GM12878 (cell line): Measurements from ENCODE around the gene CXCL13. TPM values are rescaled to one million over a fixed set of nuclear protein-coding genes. Genes with fewer than 3 reads are reported as not detected.

Experiments
- ASH2L ChIP-seq: fragments of 300-600, 200-600 bp; sonication (generic); IDR thresholded peaks from 2 replicates; pipeline ENCODE4 v1.6.1; 2017; ENCODE audit warnings: low read depth, mild to moderate bottlenecking, borderline replicate concordance
- BCL11A ChIP-seq: IDR thresholded peaks from 2 replicates; pipeline ENCODE4 v1.6.1; 2011; ENCODE audit warnings: low read depth, low read length
- BHLHE40 ChIP-seq, 2 experiments: fragments of 450-650 bp in 1 of 2; IDR thresholded peaks; 2 replicates each; pipeline ENCODE4 v1.6.1; 2011 to 2017; ENCODE audit warnings: low read depth in 2 of 2, borderline replicate concordance in 1 of 2, improper control_type of control experiment in 1 of 2, low read length in 1 of 2, mild to moderate bottlenecking in 1 of 2
- BMI1 ChIP-seq: fragments of 450-650 bp; IDR thresholded peaks from 2 replicates; pipeline ENCODE4 v1.6.1; 2016; ENCODE audit warnings: mild to moderate bottlenecking, moderate library complexity, borderline replicate concordance
- EP300 ChIP-seq, 2 experiments: fragments of 150-350 bp in 1 of 2; IDR thresholded peaks; 2 replicates each; pipeline ENCODE4 v1.6.1; 2011 to 2012; ENCODE audit warnings: low read depth in 2 of 2, low read length in 2 of 2, borderline replicate concordance in 1 of 2, improper control_type of control experiment in 1 of 2, inconsistent platforms in 1 of 2; ENCODE audit not compliant: control insufficient read depth in 1 of 2
- NFIC ChIP-seq: IDR thresholded peaks from 2 replicates; pipeline ENCODE4 v1.6.1; 2012; ENCODE audit warnings: low read depth, mild to moderate bottlenecking, inconsistent platforms, low read length, moderate library complexity
- NFYA ChIP-seq: IDR thresholded peaks from 2 replicates; pipeline ENCODE4 v1.6.1; 2011; ENCODE audit warnings: low read depth, mild to moderate bottlenecking, low read length, improper control_type of control experiment, borderline replicate concordance
- RUNX3 ChIP-seq: IDR thresholded peaks from 2 replicates; pipeline ENCODE4 v1.6.1; 2012; ENCODE audit warnings: low read length, inconsistent platforms
- SP1 ChIP-seq: IDR thresholded peaks from one replicate; pipeline ENCODE4 v1.6.1; 2011; ENCODE audit warnings: low read depth, low read length
- TCF7 ChIP-seq: IDR thresholded peaks from 2 replicates; pipeline ENCODE4 v1.6.1; 2014; ENCODE audit warnings: antibody characterized with exemption, borderline replicate concordance
- ZNF24 ChIP-seq: fragments of 450-650 bp; IDR thresholded peaks from 2 replicates; pipeline ENCODE4 v1.6.1; 2017; ENCODE audit warnings: antibody characterized with exemption, mild to moderate bottlenecking
- polyA plus RNA-seq, 11 experiments: library from polyadenylated mRNA; depleted of rRNA in 4 of 11; unstranded in 6 of 11; stranded (reverse) in 5 of 11; fragments of >200 nt; fragmentation: Nextera tagmentation in 4 of 11; fragmentation: Illumina TruSeq in 1 of 11; extraction: Ambion mirVana in 4 of 11; extraction: Trizol in 1 of 11; gene quantifications; 1 replicate in 1 of 11; 2 replicates in 10 of 11; pipeline versions ENCODE4 v1.2.1 to v1.2.3, GENCODE V29; 2011 to 2016; ENCODE audit warnings: inconsistent platforms in 2 of 11, missing spikeins in 2 of 11, low read depth in 1 of 11
- total RNA-seq, 4 experiments: library from RNA; depleted of rRNA in 3 of 4; stranded (reverse); fragments of >200 nt in 3 of 4; fragmentation: Illumina TruSeq in 1 of 4; extraction: Trizol in 1 of 4; gene quantifications; 2 replicates each; pipeline versions ENCODE4 v1.2.1 to v1.2.3, GENCODE V29; 2013 to 2021
- TF ChIP-seq, protein P1 (sequence below): fragments of 450-650 bp; IDR thresholded peaks from 2 replicates; pipeline ENCODE4 v1.6.1; 2016; ENCODE audit warnings: mild to moderate bottlenecking
- TF ChIP-seq, protein P2 (sequence below): fragments of 450-650 bp; conservative IDR thresholded peaks from 2 replicates; pipeline ENCODE4 v1.6.1; 2017; ENCODE audit warnings: mild to moderate bottlenecking, moderate library complexity
- TF ChIP-seq, protein P3 (sequence below), 3 experiments: IDR thresholded peaks in 2 of 3; conservative IDR thresholded peaks in 1 of 3; 2 replicates each; pipeline ENCODE4 v1.5.1; 2011; ENCODE audit warnings: low read depth in 3 of 3, low read length in 3 of 3, mild to moderate bottlenecking in 3 of 3, control low read depth in 2 of 3, moderate library complexity in 2 of 3, inconsistent platforms in 1 of 3, mixed read lengths in 1 of 3; ENCODE audit not compliant: control insufficient read depth in 2 of 3, insufficient read depth in 1 of 3; ENCODE audit errors: extremely low read depth in 1 of 3
- TF ChIP-seq, protein P4 (sequence below): IDR thresholded peaks from 2 replicates; pipeline ENCODE4 v1.6.1; 2011; ENCODE audit warnings: borderline replicate concordance, low read depth, mild to moderate bottlenecking, moderate library complexity, low read length; ENCODE audit not compliant: insufficient read depth, poor library complexity, severe bottlenecking
- TF ChIP-seq, protein P5 (sequence below): IDR thresholded peaks from 2 replicates; pipeline ENCODE4 v1.6.1; 2011; ENCODE audit warnings: low read depth, mild to moderate bottlenecking, low read length, moderate library complexity, borderline replicate concordance; ENCODE audit errors: extremely low read depth
- TF ChIP-seq, protein P6 (sequence below): IDR thresholded peaks from 2 replicates; pipeline ENCODE4 v1.6.1; 2012; ENCODE audit warnings: improper control_type of control experiment, low read depth, low read length; ENCODE audit not compliant: insufficient replicate concordance

Gene CXCL13
- total and polyA plus RNA-seq, 10 of the 15 experiments (the other 5 are each of a cell fraction or from before 2014, with no cell fraction given) = 0.05 to 0.16 TPM; not detected in 8

DNA sequence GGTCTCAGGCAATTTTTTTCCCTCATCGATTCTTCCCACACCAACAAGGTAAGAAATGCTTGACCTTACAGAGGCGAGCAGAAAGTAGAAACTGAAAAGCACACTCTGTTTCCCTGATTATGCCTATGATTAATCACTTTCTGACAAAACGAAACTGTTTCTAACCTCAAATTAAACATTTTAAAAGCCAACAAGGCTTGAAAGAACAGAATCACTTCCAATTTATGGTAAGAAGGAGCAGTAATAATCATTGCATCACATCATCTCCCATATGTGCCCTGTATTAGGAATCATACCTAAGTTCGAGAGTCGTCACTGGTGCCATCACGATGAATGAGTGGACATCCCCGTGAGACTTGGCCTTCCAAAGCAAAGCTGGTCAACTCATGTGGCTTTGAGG is 12.5 kb upstream of the CXCL13 start (continued):
- TF ChIP-seq, protein P1, sequence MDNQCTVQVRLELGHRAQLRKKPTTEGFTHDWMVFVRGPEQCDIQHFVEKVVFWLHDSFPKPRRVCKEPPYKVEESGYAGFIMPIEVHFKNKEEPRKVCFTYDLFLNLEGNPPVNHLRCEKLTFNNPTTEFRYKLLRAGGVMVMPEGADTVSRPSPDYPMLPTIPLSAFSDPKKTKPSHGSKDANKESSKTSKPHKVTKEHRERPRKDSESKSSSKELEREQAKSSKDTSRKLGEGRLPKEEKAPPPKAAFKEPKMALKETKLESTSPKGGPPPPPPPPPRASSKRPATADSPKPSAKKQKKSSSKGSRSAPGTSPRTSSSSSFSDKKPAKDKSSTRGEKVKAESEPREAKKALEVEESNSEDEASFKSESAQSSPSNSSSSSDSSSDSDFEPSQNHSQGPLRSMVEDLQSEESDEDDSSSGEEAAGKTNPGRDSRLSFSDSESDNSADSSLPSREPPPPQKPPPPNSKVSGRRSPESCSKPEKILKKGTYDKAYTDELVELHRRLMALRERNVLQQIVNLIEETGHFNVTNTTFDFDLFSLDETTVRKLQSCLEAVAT = no peak
- TF ChIP-seq TCF7 = no peak
- no peak for TF ChIP-seq EP300 (IDR thresholded peaks at IDR 0.05; ENCODE audit: borderline replicate concordance in 1 of 2, control insufficient read depth in 1 of 2, low read depth in 2 of 2, low read length in 2 of 2)
- TF ChIP-seq, protein P2, sequence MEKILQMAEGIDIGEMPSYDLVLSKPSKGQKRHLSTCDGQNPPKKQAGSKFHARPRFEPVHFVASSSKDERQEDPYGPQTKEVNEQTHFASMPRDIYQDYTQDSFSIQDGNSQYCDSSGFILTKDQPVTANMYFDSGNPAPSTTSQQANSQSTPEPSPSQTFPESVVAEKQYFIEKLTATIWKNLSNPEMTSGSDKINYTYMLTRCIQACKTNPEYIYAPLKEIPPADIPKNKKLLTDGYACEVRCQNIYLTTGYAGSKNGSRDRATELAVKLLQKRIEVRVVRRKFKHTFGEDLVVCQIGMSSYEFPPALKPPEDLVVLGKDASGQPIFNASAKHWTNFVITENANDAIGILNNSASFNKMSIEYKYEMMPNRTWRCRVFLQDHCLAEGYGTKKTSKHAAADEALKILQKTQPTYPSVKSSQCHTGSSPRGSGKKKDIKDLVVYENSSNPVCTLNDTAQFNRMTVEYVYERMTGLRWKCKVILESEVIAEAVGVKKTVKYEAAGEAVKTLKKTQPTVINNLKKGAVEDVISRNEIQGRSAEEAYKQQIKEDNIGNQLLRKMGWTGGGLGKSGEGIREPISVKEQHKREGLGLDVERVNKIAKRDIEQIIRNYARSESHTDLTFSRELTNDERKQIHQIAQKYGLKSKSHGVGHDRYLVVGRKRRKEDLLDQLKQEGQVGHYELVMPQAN = no peak
- no peak for TF ChIP-seq ZNF24
- 0 out of 2 replicates have a peak, but pooled peaks have one; percentile 12 for TF ChIP-seq BCL11A
- no peak for TF ChIP-seq SP1
- TF ChIP-seq, protein P3, sequence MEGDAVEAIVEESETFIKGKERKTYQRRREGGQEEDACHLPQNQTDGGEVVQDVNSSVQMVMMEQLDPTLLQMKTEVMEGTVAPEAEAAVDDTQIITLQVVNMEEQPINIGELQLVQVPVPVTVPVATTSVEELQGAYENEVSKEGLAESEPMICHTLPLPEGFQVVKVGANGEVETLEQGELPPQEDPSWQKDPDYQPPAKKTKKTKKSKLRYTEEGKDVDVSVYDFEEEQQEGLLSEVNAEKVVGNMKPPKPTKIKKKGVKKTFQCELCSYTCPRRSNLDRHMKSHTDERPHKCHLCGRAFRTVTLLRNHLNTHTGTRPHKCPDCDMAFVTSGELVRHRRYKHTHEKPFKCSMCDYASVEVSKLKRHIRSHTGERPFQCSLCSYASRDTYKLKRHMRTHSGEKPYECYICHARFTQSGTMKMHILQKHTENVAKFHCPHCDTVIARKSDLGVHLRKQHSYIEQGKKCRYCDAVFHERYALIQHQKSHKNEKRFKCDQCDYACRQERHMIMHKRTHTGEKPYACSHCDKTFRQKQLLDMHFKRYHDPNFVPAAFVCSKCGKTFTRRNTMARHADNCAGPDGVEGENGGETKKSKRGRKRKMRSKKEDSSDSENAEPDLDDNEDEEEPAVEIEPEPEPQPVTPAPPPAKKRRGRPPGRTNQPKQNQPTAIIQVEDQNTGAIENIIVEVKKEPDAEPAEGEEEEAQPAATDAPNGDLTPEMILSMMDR (IDR thresholded peaks at IDR 0.05 in 2 of 3, conservative IDR thresholded peaks at IDR 0.05 in 1 of 3; ENCODE audit: control insufficient read depth in 2 of 3, extremely low read depth in 1 of 3, insufficient read depth in 1 of 3, low read depth in 3 of 3, low read length in 3 of 3) = no peak
- no peak for TF ChIP-seq ASH2L
- TF ChIP-seq, protein P4, sequence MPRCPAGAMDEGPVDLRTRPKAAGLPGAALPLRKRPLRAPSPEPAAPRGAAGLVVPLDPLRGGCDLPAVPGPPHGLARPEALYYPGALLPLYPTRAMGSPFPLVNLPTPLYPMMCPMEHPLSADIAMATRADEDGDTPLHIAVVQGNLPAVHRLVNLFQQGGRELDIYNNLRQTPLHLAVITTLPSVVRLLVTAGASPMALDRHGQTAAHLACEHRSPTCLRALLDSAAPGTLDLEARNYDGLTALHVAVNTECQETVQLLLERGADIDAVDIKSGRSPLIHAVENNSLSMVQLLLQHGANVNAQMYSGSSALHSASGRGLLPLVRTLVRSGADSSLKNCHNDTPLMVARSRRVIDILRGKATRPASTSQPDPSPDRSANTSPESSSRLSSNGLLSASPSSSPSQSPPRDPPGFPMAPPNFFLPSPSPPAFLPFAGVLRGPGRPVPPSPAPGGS = no peak
- TF ChIP-seq, protein P5, sequence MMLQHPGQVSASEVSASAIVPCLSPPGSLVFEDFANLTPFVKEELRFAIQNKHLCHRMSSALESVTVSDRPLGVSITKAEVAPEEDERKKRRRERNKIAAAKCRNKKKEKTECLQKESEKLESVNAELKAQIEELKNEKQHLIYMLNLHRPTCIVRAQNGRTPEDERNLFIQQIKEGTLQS = no peak
- no peak for TF ChIP-seq RUNX3
- TF ChIP-seq BMI1 = no peak
- TF ChIP-seq NFYA = no peak
- TF ChIP-seq, protein P6, sequence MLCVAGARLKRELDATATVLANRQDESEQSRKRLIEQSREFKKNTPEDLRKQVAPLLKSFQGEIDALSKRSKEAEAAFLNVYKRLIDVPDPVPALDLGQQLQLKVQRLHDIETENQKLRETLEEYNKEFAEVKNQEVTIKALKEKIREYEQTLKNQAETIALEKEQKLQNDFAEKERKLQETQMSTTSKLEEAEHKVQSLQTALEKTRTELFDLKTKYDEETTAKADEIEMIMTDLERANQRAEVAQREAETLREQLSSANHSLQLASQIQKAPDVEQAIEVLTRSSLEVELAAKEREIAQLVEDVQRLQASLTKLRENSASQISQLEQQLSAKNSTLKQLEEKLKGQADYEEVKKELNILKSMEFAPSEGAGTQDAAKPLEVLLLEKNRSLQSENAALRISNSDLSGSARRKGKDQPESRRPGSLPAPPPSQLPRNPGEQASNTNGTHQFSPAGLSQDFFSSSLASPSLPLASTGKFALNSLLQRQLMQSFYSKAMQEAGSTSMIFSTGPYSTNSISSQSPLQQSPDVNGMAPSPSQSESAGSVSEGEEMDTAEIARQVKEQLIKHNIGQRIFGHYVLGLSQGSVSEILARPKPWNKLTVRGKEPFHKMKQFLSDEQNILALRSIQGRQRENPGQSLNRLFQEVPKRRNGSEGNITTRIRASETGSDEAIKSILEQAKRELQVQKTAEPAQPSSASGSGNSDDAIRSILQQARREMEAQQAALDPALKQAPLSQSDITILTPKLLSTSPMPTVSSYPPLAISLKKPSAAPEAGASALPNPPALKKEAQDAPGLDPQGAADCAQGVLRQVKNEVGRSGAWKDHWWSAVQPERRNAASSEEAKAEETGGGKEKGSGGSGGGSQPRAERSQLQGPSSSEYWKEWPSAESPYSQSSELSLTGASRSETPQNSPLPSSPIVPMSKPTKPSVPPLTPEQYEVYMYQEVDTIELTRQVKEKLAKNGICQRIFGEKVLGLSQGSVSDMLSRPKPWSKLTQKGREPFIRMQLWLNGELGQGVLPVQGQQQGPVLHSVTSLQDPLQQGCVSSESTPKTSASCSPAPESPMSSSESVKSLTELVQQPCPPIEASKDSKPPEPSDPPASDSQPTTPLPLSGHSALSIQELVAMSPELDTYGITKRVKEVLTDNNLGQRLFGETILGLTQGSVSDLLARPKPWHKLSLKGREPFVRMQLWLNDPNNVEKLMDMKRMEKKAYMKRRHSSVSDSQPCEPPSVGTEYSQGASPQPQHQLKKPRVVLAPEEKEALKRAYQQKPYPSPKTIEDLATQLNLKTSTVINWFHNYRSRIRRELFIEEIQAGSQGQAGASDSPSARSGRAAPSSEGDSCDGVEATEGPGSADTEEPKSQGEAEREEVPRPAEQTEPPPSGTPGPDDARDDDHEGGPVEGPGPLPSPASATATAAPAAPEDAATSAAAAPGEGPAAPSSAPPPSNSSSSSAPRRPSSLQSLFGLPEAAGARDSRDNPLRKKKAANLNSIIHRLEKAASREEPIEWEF = no peak
- no peak for TF ChIP-seq BHLHE40 (IDR thresholded peaks at IDR 0.05; ENCODE audit: borderline replicate concordance in 1 of 2, low read depth in 2 of 2, low read length in 1 of 2)
- TF ChIP-seq NFIC = no peak
